Forelimb muscle (tissue), 1 donor: ENCODE data around the gene THRSP. TPM values are rescaled to one million over a fixed set of nuclear protein-coding genes. Genes with fewer than 3 reads are reported as not detected.
"Not testable (repeated sequence)": the region's sequence is repeated elsewhere in the genome, so short reads cannot be mapped to it uniquely, and the experiment has no call there.

Source experiments
- DNase-seq: peaks from one replicate; pipeline ENCODE4 v3.0.0-alpha.2; 2013; ENCODE audit warnings: low read depth
- polyA plus RNA-seq: library from polyadenylated mRNA; unstranded; fragments of 120-200 nt; gene quantifications from one replicate; pipeline ENCODE4 v1.2.1, GENCODE V29; 2013; ENCODE audit not compliant: insufficient read length

THRSP gene
- polyA plus RNA-seq, 1 donor = 0.51 TPM

DNA sequence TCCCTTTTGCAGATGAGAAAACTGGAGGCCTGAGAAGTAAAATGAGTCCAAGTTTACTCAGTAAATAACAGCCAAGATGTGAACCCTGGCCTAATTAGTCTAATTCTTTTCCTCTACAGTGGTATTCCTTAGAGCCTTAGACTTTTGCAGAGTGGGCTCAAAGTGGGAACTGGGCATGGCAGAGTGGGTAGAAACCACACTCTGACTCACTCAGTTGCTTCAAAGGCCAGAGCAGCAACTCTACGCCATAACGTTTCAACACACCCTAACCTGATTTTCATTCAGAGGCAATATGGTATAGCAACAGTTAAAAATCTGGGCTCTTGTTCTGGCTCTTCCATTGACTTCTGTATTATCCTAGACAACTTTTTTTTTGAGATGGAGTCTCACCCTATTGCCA lies 2.8 kb downstream of the THRSP start:
- no peak for DNase-seq

- no peak for DNase-seq
Measured at GRCh38 chr11:78067704-78068103, 4.0 kb downstream of the THRSP start.

DNA sequence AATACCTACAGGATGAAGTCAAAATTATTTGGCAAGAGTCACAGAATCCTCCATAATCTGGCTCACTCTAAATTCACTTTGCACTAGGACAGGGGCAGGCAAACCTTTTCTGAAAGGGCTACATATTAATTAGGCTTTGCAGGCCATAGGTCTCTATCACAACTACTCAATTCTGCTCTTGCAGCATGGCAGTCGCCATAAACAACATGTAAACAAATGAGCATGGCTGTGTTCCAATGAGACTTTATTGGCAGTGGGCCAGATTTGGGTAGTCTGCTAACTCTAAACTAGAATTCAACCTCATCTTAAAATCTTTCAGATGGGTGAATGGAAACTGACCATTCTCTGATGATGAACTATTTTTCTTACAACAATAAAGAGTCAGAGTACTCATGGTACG lies 5.8 kb downstream of the THRSP start:
- no peak for DNase-seq

DNA sequence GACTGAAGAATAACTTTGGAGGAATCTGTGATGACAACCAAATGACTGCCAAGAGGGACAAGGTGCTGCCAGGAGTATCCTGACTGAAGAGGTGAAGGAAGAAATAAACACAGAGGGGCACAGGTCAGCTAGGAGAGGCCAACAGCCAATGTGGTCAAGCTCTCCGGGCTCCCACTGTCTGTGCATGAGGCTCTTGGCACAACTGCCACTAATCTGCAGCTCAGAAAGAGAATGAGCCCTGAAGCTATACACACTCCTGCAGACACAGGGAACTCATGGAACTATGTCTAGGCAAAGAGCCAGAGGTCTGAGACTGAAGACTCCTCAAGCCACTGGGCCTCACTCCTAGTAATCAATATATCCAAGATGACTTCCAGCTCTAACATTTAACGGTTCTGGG lies 7.0 kb downstream of the THRSP start:
- DNase-seq = no peak

DNA sequence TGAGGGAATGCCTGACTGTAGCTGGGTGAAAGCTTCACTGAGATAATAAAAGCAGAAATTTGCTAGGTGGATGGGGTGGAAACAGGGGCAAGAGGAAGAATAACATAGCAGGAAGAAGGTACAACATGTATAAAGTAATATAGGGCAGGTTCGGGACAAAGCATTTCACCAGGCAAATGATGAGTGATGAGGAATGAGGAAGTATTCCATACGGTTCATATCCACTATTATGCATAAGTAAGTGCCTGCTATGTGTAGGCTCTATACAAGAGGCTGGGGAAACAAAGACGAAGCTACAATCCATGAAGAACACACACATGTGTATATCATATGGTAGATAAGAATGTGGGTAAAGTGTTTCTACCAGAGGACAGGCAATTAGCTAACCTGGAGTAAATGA lies 8.1 kb downstream of the THRSP start:
- DNase-seq = no peak

- DNase-seq = no peak
Measured at GRCh38 chr11:78072455-78072854, 8.8 kb downstream of the THRSP start.

DNA sequence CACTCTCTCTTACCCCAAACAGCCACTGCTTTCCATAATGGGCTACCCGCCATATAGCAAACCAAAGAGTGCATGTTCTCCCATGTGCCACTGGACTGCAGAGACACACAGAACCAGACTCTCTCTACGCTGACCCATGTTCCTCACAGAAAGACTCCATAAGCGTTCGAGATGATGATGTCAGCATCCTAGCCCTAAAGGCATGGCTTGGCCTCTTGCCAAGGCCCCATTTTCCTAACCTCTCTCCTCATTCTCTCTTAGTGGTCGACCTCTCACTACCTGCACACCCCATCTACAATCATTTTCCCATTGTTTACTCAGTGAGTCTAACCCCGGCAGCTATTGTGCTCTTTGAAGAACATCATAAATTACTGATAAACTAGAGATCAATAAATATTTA lies 11.1 kb downstream of the THRSP start:
- DNase-seq = no peak

GRCh38 chr11:78076733-78077403 lies 13.2 kb downstream of the THRSP start:
- no peak for DNase-seq

GRCh38 chr11:78077592-78077991 lies 13.9 kb downstream of the THRSP start:
- DNase-seq = not testable (repeated sequence)

DNA sequence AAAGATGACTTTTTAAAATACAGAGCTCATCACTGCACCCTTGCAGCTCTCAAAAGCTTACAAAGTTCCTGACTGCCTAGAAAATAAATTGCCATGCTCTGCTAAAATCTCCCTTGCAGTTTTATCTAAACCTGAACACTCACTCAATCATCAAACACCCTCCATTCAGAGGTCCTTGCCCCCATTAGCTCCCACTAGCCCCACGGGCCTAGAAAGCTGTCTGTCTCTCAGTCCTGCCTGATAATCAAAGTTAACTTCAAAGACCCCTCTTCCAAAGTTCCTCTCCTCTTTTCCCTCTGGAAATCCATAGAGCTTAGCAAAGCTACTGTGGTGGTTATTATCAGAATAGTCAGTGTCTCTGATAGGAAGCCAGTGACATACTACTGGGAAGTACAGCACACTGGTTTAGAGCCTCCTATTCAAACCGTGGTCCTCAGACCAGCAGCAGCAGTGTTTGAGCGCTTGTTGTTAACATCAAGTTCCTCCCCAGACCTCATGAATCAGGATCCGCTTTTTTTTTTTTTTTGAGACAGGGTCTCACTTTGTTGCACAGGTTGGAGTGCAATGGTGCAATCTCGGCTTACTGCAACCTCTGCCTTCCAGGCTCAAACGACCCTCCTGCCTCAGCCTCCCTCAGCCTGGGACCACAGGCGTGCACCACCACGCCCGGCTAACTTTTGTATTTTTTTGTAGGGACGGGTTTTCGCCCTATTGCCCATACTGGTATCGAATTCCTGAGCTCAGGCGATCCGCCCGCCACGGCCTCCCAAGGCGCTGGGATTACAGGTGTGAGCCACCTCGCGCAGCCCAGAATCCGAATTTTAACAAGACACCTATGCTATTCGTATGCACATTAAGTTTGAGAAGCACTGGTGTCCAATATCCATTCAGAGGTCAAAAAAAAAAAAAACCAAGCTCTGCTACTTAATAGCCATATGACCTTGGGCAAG lies 14.8 kb downstream of the THRSP start:
- DNase-seq = no peak

- DNase-seq = peak; percentile 60
Measured at GRCh38 chr11:78079232-78080083, 15.8 kb downstream of the THRSP start, which contains the start of gene NDUFC2. NDUFC2 (minus strand) TSS chr11:78079862; CDS start chr11:78079744, 118 bp downstream.

DNA sequence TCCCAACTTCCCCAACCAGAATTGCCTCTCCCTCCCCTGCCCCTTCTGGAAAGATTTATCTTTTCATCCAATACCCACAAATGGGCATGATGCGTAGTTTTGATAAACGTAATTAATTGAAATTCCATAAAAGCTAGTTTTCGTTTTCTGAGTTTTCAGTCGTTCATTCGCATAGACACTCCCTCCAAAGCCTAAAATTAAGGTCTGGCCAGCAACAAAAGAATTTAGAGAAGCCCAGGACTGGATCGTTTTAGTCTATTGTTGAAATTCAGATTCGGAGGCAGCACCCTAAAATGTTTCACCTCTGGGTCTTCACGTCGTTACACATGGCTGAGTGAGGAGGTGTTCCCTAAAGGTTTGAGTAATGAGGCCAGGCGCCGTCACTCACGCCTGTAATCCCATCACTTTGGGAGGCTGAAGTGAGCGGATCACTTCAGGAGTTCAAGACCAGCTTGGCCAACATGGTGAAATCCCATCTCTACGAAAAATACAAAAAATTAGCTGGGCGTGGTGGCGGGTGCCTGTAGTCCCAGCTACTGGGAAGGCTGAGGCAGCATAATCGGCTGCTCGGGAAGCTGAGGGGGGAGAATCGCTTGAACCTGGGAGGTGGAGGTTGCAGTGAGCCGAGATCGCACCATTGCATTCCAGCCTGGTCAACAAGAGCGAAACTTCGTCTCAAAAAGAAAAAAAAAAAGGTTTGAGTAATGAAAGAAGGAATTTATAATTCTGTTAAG lies 16.6 kb downstream of the THRSP start:
- DNase-seq = no peak

DNA sequence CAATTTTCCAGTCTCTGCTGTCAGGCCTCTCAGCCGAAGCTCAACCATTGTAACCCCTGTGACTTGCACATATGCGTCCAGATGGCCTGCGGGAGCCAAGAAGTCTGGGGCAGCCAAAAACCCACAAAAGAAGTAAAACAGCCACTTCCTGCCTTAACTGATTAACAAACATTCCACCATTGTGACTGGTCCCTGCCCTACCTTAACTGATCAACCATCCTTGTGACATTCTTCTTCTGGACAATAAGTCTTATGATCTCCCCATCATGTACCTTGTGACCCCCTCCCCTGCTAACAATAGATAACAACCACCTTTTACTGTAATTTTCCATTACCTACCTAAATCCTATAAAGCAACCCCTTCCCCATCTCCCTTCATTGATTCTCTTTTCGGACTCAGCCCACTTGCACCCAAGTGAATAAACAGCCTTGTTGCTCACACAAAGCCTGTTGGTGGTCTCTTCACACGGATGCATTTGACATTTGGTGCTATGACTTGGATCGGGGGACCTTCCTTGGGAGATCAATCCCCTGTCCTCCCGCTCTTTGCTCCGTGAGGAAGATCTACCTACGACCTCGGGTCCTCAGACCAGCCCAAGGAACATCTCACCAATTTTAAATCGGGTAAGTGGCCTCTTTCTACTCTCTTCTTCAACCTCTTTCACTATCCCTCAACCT lies 17.3 kb downstream of the THRSP start:
- no peak for DNase-seq

DNA sequence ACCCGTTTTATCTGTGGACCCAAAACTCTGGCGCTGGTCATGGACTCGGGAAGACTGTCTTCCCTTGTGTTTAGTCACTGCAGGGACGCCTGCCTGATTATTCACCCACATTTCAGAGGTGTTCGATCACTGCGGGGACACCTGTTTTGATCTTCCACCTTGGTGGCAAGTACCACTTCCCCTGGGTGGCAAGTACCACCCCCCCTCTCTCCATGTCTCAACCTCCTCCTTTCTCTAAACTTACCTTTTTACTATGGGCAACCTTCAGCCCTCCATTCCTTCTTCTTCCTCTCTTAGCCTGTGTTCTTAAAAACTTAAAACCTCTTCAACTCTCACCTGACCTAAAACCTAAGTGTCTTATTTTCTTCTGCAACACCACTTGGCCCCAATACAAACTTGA lies 17.9 kb downstream of the THRSP start:
- no peak for DNase-seq

GRCh38 chr11:78082146-78082545 lies 18.5 kb downstream of the THRSP start:
- DNase-seq = no peak

GRCh38 chr11:78083021-78083420 lies 19.4 kb downstream of the THRSP start:
- DNase-seq = no peak

GRCh38 chr11:78084506-78084905 lies 20.8 kb downstream of the THRSP start:
- DNase-seq = not testable (repeated sequence)

DNA sequence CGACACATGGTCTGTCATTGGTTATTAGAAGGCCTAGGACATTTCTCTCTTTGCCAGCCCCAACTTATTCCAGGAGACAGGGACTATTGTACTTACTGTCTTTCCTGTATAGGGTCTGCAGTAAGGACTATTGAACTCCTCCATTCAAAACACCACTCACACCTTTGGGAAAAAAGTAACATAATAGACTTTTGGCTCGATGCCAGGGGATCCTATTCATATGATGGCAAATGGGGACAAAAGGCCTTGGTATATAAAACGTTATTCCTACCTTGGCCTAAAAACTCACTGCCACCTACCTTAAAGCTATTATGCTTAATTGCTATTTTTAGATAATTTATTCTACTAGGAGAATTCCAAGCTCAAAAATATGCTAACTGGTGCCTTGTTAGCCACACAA lies 22.3 kb downstream of the THRSP start:
- no peak for DNase-seq

GRCh38 chr11:78086521-78087074 lies 22.9 kb downstream of the THRSP start:
- not testable (repeated sequence) for DNase-seq

DNA sequence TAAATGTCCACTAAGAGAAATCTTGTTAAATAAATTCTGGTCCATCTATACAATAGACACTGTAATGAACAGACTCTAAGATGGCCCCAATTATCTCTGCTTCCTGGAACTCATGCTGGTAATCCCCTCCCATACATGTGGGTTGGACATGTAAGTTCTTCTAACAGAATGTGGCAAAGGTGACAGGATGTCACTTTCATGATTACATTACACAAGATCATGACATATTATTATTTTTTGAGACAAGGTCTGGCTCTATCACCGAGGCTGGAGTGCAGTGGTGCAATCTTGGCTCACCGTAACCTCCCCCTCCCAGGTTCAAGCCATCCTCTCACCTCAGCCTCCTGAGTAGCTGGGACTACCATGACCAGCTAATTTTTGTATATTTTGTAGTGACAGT lies 30.6 kb downstream of the THRSP start:
- no peak for DNase-seq
